IPS-18a (cell line): Measurements from ENCODE around the gene HYAL4.

Experiments used
- H3K27ac ChIP-seq: one replicate; pipeline ENCODE4 v1.5.1; 2013; ENCODE audit warnings: low read length
- H3K27me3 ChIP-seq: one replicate; pipeline ENCODE4 v1.6.1; 2013; ENCODE audit warnings: mild to moderate bottlenecking, low read length; ENCODE audit not compliant: control insufficient read depth, insufficient read depth
- H3K36me3 ChIP-seq: one replicate; pipeline ENCODE4 v1.6.1; 2013; ENCODE audit warnings: low read depth, low read length; ENCODE audit not compliant: control insufficient read depth
- H3K4me1 ChIP-seq: one replicate; pipeline ENCODE4 v1.6.1; 2013; ENCODE audit warnings: low read depth, low read length; ENCODE audit not compliant: control insufficient read depth
- H3K4me3 ChIP-seq: one replicate; pipeline ENCODE4 v1.5.1; 2013; ENCODE audit warnings: low read length
- H3K9ac ChIP-seq: one replicate; pipeline ENCODE4 v1.6.1; 2013; ENCODE audit warnings: mild to moderate bottlenecking, low read length, moderate library complexity
- H3K9me3 ChIP-seq: one replicate; pipeline ENCODE4 v1.6.1; 2013; ENCODE audit warnings: low read depth, low read length; ENCODE audit not compliant: control insufficient read depth

HYAL4 gene

GRCh38 chr7:123917878-123918277 lies 72.9 kb downstream of the HYAL4 start:
- H3K4me1 ChIP-seq = peaks cover 3% of the 10 kb centered on the region
- H3K9me3 ChIP-seq = no peaks in the 10 kb centered on the region
- H3K36me3 ChIP-seq = no peaks in the 10 kb centered on the region
- H3K9ac ChIP-seq = no peak overlapping the region
- no peaks in the 10 kb centered on the region for H3K27me3 ChIP-seq
- H3K4me3 ChIP-seq = no peak overlapping the region
- H3K27ac ChIP-seq = no peak overlapping the region

GRCh38 chr7:123918309-123918708 lies 73.3 kb downstream of the HYAL4 start:
- Histone ChIP-seq H3K9ac (no peak overlapping the region), H3K27ac (no peak overlapping the region), H3K4me1 (peaks cover 3% of the 10 kb centered on the region), H3K36me3 (no peaks in the 10 kb centered on the region), H3K27me3 (no peaks in the 10 kb centered on the region), H3K9me3 (no peaks in the 10 kb centered on the region), H3K4me3 (no peak overlapping the region)

- H3K4me1 ChIP-seq = peaks cover 2% of the 10 kb centered on the region
- H3K9ac ChIP-seq = no peak overlapping the region
- H3K27me3 ChIP-seq = no peaks in the 10 kb centered on the region
- no peak overlapping the region for H3K4me3 ChIP-seq
- no peaks in the 10 kb centered on the region for H3K9me3 ChIP-seq
- H3K27ac ChIP-seq = no peak overlapping the region
- H3K36me3 ChIP-seq = no peaks in the 10 kb centered on the region
These were observed 78.6 kb downstream of the HYAL4 start for GRCh38 chr7:123923599-123923998.

- Histone ChIP-seq H3K4me3 (no peak within 1 kb of the TSS), H3K9me3 (no peaks in the 10 kb centered on the region), H3K27me3 (no peaks in the 10 kb centered on the region), H3K27ac (no peak within 1 kb of the TSS), H3K4me1 (peaks cover 14% of the 10 kb centered on the region), H3K9ac (no peak within 1 kb of the TSS), H3K36me3 (no peaks in the 10 kb centered on the region)
These were observed 80.0 kb downstream of the HYAL4 start, which contains the start of gene SPAM1 for GRCh38 chr7:123924941-123925340. TSS of gene SPAM1 (plus strand) at chr7:123925241. CDS start at chr7:123953571, 28,330 bp downstream.
